ENCODE measurements around the gene C3. TPM values are rescaled to one million over a fixed set of nuclear protein-coding genes. Genes with fewer than 3 reads are reported as not detected.

Gene C3
- total RNA-seq, 6 donors from 2014 or later = 461 to 1,221 (median 854) TPM

DNA sequence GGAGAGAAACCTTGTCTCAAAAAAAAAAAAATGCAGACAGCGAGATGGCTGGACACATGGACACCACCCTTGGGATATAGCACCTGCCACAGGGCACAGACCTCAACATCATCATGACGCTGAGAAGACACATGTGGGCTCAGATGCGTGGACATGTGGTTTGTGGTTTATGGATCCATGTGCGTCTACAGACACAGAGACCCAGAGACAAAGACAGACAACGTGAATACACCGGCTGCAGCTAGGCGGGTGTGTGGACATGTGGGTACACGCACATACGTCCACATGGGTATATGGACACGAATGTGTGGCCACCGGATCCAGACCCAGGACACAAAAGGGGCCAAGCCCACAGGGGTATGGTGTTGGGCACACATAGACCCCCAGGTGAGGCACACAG, 51.8 kb downstream of the C3 start:
- DNase-seq (no peak), ATAC-seq (ENCODE audit: low FRiP score in 2 of 2) (no peak)
- Histone ChIP-seq H3K4me3 (peak overlapping the region in 3 of 4 donors; percentile 29 to 43 (median 39)), H3K27ac (peak overlapping the region in 2 of 4 donors; percentile 69 to 81), H3K4me1 (peaks cover 0 to 8% (median 0%) of the 10 kb centered on the region in 4 donors), H3K27me3 (no peaks in the 10 kb centered on the region), H3K36me3 (no peaks in the 10 kb centered on the region), H3K9me3 (no peaks in the 10 kb centered on the region)
- WGBS, 2 donors = 79 to 88% methylated on average over 11 of the region's 11 CpGs
- no peak for TF ChIP-seq EP300 (IDR thresholded peaks at IDR 0.05)
- no peak for TF ChIP-seq POLR2AphosphoS5 (IDR thresholded peaks at IDR 0.05)
- no peak for TF ChIP-seq POLR2A (IDR thresholded peaks at IDR 0.05)
- TF ChIP-seq, protein P1, sequence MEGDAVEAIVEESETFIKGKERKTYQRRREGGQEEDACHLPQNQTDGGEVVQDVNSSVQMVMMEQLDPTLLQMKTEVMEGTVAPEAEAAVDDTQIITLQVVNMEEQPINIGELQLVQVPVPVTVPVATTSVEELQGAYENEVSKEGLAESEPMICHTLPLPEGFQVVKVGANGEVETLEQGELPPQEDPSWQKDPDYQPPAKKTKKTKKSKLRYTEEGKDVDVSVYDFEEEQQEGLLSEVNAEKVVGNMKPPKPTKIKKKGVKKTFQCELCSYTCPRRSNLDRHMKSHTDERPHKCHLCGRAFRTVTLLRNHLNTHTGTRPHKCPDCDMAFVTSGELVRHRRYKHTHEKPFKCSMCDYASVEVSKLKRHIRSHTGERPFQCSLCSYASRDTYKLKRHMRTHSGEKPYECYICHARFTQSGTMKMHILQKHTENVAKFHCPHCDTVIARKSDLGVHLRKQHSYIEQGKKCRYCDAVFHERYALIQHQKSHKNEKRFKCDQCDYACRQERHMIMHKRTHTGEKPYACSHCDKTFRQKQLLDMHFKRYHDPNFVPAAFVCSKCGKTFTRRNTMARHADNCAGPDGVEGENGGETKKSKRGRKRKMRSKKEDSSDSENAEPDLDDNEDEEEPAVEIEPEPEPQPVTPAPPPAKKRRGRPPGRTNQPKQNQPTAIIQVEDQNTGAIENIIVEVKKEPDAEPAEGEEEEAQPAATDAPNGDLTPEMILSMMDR (IDR thresholded peaks at IDR 0.05) = no peak

DNA sequence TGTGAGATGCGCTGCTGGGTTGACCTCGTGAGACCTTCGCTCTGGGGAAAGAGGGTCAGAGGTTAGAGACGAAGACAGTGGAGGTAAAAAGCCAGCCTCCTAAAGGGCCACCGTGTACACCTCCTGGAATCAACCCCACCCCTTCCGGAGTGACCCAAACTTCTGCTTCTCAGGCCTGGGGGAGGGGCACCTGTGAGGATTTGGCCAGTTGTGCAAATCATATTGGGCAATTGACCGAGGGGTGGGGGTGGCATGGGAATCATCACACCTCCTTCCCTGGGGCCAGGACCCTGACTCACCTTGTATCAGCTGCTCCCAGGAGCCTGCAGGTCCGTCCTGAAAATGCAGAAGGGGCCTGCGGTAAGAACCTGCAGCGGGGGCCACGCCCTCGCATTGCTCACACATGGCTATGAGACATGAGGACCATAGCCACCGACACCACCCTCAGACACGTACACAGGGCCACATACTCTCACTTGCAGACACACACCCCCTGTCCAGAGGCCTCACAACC, 53.3 kb downstream of the C3 start:
- ATAC-seq (ENCODE audit: low FRiP score in 2 of 2) = no peak
- no peaks in the 10 kb centered on the region for H3K9me3 ChIP-seq

DNA sequence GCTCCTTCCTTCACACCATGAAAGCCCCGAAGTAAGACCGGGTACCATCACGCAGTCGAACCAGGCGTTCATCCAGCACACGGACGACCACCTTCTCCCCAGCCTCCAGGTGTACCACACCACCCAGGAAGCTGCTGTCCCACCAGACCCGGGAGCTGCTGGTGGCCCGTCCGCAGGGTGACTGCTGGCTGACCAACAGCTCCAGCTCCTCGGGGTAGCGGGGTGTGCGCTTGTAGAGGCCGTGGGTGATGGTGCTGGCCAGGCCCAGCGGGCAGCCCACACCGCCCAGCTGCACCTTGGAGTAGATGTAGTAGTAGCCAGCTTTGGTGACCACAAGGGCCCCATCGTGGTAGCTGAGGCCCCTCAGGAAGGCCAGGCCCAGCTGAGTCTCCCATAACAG, 55.5 kb downstream of the C3 start:
- no peak overlapping the region for H3K4me3 ChIP-seq
- H3K9me3 ChIP-seq = no peaks in the 10 kb centered on the region
- WGBS, 2 donors = 98% methylated on average over 11 to 14 of the region's 17 CpGs
- DNase-seq (peak in 1 of 2 donors; percentile 73), ATAC-seq (ENCODE audit: low FRiP score in 2 of 2) (no peak)
- TF ChIP-seq EP300 (IDR thresholded peaks at IDR 0.05) (no peak), POLR2AphosphoS5 (IDR thresholded peaks at IDR 0.05) (no peak), POLR2A (IDR thresholded peaks at IDR 0.05) (no peak)
- TF ChIP-seq, protein P1 (IDR thresholded peaks at IDR 0.05) = no peak
- H3K27me3 ChIP-seq = peaks cover 0 to 3% (median 2%) of the 10 kb centered on the region in 4 donors
- peaks cover 0 to 13% (median 4%) of the 10 kb centered on the region in 4 donors for H3K4me1 ChIP-seq
- H3K36me3 ChIP-seq = no peaks in the 10 kb centered on the region
- H3K27ac ChIP-seq = no peak overlapping the region

More for the DNA sequence above, 53.3 kb downstream of the C3 start:
- peak in 1 of 2 donors; percentile 64 for DNase-seq
- Histone ChIP-seq H3K4me3 (no peak overlapping the region), H3K4me1 (peaks cover 0 to 17% (median 1%) of the 10 kb centered on the region in 4 donors), H3K27me3 (no peaks in the 10 kb centered on the region), H3K36me3 (no peaks in the 10 kb centered on the region), H3K27ac (peak overlapping the region in 1 of 4 donors; percentile 81)
- no peak for TF ChIP-seq POLR2AphosphoS5 (IDR thresholded peaks at IDR 0.05)
- no peak for TF ChIP-seq EP300 (IDR thresholded peaks at IDR 0.05)
- TF ChIP-seq, protein P1 (IDR thresholded peaks at IDR 0.05) = no peak
- TF ChIP-seq POLR2A (IDR thresholded peaks at IDR 0.05) = no peak
- 65 to 68% methylated on average over 14 of the region's 14 CpGs for WGBS, 2 donors

GRCh38 chr19:6663236-6664201, 56.9 kb downstream of the C3 start:
- TF ChIP-seq POLR2AphosphoS5 (IDR thresholded peaks at IDR 0.05) = no peak
- TF ChIP-seq EP300 (IDR thresholded peaks at IDR 0.05) = no peak
- TF ChIP-seq, protein P1 (IDR thresholded peaks at IDR 0.05) = no peak
- TF ChIP-seq POLR2A (IDR thresholded peaks at IDR 0.05) = no peak
- Histone ChIP-seq H3K9me3 (no peaks in the 10 kb centered on the region), H3K36me3 (no peaks in the 10 kb centered on the region), H3K4me1 (peaks cover 0 to 13% (median 4%) of the 10 kb centered on the region in 4 donors), H3K27me3 (peaks cover 0 to 7% (median 4%) of the 10 kb centered on the region in 4 donors), H3K4me3 (no peak overlapping the region), H3K27ac (no peak overlapping the region)
- ATAC-seq (ENCODE audit: low FRiP score in 2 of 2) = no peak
- peak in 1 of 2 donors; percentile 31 for DNase-seq
- 64 to 65% methylated on average over 13 to 14 of the region's 14 CpGs for WGBS, 2 donors

Data from upper lobe of left lung (tissue), 6 donors.